Neural progenitor cell (in vitro differentiated cells): Measurements from ENCODE around the gene HGD.

ENCODE experiments used
- CTCF ChIP-seq: fragments of 200-600 bp; sonication (generic); IDR thresholded peaks from 2 replicates; pipeline ENCODE4 v1.5.1; 2017; ENCODE audit warnings: antibody characterized with exemption, mild to moderate bottlenecking
- EZH2 ChIP-seq: fragments of 200-600 bp; sonication (generic); IDR thresholded peaks from 2 replicates; pipeline ENCODE4 v1.6.1; 2017; ENCODE audit warnings: antibody characterized with exemption, mild to moderate bottlenecking, moderate library complexity
- EZH2phosphoT487 ChIP-seq: fragments of 200-600 bp; sonication (generic); IDR thresholded peaks from 2 replicates; pipeline ENCODE4 v1.6.1; 2017; ENCODE audit warnings: antibody characterized with exemption

GRCh38 chr3:120587332-120587975, 94.6 kb downstream of the HGD start:
- TF ChIP-seq CTCF: no peak
- TF ChIP-seq EZH2phosphoT487: no peak
- TF ChIP-seq EZH2: no peak
